HG03571 (cell line): Measurements from ENCODE around the gene SLC6A18.
"Not testable (repeated sequence)": the region's sequence is repeated elsewhere in the genome, so short reads cannot be mapped to it uniquely, and the experiment has no call there.

Experiments used
- ATAC-seq: cut with Tn5 transposase; IDR thresholded peaks from one replicate; pipeline ENCODE4 v1.9.1; 2021; ENCODE audit not compliant: unreplicated experiment

Gene SLC6A18

DNA sequence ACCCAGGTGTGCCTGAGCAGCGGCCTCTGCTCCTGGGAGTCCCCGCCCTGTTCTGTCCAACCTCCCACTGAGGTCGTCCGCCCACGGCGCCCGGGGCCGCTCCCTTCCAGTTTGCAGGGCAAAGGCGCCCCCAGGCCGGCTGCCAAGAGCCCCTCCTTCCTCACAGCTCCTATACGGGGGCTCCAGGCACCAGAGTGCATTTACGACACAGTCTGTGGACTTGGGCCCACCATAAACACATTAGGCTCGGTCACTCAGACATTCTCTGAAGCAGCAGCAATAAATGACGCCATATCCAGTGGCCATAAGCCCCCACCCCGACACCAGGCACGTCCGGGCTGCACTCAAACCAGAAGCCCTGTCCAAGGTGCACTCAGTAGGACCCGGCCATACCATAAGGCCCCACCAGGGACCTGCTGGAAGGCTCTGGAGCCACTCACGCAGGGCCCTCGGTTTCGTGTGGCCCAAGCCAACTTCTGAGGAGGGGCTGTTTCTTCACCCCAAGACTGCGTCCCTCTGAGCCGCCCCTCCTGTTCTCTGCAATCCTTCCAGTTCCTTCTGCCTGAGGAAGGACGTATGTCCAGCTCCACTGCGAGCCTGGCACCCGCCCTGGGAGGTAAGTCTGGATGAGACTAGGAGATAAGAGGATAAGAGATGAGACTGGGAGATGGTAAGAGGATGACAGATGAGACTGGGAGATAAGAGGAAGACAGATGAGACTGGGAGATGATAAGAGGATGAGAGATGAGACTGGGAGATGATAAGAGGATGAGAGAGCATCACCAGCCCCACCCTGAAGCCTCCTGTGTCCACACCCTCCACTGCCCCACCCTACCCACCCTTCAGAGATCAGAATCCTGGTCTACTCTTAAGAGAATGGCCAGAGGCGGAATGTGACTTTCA, 26.7 kb downstream of the SLC6A18 start:
- ATAC-seq, result no peak

DNA sequence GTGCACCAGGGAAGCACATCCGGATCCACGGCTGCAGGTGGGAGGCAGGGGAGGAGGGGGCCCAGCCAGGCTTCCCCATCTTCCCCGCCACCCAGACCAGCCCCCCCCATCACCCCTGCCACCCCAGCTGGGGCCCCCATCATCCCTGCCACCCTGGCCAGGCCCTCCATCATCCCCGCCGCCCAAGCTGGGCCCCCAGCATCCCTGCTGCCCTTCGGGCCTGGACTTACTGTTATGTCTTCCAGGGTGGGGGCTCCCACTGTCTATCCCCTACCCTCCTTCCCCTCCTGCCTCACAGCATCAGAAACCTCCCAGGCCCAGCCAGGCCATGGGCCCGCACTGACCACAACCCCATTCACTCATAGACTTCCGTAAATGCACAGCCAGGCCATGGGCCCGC, 27.5 kb downstream of the SLC6A18 start:
- ATAC-seq, result no peak

DNA sequence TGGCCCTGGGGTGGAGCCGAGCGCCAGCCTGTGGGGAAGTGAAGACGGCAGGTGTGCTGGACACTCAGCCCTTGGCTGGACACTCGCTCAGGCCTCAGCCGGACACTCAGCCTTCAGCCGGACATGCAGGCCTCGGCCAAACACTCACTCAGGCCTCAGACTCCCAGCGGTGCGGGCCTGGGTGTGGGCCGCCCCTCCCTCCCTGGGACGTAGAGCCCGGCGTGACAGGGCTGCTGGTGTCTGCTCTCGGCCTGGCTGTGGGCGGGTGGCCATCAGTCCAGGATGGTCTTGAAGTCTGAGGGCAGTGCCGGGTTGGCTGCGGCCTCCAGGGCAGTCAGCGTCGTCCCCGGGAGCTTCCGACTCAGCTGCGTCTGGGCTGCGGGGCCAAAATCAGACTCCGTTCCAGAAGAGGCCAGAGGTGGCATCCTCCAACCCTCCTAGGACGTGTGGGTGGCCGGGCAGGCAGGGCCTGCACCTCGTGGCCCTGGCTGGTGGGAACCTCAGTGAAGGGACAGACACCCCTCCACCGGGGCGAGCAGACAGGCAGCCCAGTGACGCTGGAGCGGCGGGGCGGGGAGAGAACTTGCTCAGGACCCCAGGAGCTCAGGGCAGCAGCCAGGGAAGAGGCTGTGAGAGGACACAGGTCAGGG, 28.4 kb downstream of the SLC6A18 start:
- ATAC-seq, result no peak

DNA sequence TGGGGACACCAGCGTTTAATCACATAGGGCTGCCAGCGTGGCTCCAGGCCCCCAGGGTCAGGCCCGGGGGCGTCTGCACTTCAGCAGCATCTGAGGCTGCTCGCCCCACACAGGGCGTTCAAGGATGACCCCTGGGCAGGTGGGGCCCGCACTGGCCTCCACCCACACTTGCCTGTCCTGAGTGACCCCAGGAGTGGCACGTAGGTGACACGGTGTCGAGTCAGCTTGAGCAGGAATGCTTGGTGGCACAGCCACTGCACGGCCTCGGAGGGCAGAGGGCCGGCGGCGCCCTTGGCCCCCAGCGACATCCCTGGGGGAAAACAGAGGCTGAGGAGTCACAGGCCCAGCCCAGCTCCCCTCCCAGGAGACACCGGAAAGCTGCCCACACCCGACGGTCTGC, 29.0 kb downstream of the SLC6A18 start:
- ATAC-seq, result no peak

DNA sequence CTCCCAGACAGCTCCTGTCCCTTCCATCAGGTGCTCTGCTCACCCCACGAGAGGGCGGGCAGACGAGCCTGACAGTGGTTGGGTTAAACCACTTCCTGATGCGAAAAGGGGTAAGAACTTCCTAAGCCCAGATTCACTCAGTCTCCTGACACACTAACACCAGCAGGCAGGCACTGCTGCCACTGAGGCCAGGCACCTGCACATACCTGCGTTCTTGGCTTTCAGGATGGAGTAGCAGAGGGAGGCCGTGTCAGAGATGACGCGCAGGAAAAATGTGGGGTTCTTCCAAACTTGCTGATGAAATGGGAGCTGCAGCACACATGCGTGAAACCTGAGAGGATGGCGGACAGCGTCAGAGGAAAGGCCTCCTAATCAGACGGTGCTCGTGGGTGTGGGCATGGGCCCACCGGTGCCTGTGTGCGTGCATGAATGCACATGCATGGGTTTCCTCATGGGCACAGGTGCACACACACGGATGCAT, 29.9 kb downstream of the SLC6A18 start:
- no peak for ATAC-seq

DNA sequence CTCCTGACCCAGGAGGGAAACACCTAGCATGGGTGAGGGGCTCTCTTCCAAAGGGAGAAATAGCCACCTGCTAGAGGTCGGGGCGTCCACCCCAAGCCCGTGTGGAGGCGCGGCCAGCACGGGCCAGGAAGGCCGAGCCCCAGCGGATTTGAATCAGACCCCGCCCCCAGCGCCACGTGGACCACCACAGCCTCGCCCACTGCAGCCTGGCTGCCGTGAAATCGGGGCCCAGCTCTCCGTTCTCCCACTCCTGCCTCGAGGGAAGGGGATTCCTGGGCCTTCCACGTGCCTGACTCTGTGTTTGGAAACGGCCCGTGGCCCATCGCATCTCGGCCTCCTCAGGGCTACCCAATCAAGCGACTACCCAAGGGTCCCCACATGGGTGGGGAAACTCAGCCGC, 31.6 kb downstream of the SLC6A18 start:
- no peak for ATAC-seq

DNA sequence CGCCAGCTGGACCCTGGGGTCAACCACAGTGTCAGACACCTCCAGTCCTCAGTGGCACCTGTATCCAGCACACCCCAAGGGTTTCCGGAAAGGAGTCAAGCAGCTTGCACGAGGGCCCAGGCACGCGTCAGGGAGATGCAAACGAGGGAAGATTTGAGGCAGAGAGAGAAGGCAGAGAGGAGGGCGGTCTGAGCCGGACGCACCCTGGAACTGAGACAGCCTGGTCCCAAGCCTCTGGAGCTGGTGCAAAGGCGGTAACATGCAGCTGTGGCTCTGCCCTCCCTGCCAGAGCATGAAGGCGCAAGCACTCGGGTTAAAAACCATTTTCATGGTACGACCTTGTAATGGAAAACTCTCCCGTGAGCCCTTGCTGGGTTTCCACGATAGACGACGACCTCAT, 32.2 kb downstream of the SLC6A18 start:
- no peak for ATAC-seq

DNA sequence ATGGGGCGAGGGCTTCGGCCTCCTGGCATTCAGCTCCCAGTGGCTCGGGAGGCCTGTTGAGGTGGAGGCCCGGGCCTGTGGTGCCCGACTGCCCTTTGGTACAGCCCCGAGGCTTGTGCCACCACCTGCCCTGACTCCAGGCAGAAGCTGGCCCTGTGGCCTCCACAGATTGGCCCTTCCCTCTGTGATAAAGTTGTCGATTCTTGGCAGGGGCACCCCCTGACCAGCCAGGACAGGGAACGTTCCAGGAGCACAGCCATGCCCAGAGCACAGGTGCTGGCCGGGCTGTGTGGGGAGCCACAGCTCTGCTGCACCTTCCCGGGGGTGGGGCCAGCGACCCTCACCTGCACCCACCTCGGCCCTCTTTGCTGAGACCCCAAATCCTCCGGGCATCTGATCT, 32.7 kb downstream of the SLC6A18 start:
- no peak for ATAC-seq

DNA sequence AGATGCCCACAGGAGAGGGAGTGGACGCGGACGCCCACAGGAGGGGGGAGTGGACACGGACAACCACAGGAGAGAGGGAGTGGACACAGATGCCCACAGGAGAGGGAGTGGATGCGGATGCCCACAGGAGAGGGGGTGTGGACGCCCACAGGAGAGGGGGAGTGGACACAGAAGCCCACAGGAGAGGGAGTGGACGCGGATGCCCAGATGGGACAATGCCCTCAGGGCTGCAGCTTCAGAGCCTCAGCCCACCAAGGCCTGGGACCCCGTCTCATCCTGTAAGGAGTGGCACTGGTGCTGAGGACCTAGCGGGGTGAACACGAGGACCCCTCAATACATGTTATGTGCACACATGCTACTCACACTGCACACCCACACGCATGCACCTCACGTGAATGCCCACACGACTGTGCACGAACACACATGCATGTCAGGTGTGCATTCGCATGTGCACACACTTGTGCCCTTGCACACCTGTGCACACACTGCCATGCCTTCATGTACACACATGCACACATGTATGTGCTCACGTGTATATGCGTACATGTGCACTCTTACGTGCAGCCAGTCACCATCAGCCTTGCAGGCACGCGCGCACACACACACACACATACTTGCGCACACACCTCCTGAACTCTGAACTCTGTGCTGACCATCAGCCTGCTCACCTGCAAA, 34.8 kb downstream of the SLC6A18 start:
- ATAC-seq, result no peak

DNA sequence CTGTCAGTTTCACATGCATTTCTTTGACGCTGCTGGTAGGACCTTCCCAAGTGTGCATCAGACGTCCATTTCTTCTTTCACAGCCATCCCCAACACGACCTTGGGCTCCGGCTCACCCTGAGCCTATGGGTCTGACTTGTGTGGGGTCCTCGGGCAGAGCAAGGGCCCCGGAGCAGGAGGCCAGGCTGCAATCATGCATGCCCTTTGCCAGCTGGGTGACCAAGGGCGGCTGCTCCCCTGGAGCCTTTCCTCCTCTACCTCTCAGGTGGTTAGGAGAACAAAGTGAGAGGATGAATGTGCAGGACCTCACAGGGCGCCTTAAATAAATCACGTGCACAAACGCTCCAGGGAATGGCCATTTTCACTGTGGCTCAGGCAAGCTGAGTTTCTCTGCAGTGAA, 36.5 kb downstream of the SLC6A18 start:
- no peak for ATAC-seq

DNA sequence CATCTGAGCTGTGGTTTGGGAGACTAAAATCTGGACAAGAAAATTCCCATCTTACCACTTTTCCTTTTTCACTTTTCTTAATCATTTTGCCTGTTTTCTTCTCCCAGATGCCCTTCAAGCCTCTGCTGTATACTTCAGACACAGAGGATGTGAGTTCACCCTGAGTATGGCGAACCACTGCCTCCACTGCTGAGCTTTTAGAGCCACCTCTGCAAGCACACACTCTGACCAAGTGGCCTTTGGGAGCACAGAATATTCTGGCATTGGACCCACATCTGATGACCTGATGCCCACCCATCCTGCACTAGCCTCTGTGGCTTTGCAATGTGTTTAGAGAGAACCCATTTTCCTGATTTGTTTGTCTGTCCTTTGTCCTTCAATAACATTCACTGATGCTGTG, 37.2 kb downstream of the SLC6A18 start:
- no peak for ATAC-seq

DNA sequence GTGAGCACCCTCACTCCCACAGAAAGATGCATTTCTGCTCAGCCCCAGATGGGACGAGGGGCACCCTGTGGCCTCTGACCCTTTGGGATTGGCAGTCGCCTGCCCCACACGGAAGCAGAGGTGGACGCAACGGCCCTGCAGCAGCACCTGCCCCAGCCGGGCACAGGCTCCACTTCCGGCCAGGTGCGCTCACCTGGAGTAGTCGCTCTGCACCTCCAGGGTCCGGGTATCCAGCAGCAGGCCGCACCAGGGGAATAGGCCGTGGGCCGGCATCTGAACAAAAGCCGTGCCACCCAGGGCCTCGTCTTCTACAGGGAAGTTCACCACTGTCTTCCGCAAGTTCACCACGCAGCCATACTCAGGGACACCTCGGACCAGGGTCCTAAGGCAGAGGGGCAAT, 39.0 kb downstream of the SLC6A18 start:
- no peak for ATAC-seq

DNA sequence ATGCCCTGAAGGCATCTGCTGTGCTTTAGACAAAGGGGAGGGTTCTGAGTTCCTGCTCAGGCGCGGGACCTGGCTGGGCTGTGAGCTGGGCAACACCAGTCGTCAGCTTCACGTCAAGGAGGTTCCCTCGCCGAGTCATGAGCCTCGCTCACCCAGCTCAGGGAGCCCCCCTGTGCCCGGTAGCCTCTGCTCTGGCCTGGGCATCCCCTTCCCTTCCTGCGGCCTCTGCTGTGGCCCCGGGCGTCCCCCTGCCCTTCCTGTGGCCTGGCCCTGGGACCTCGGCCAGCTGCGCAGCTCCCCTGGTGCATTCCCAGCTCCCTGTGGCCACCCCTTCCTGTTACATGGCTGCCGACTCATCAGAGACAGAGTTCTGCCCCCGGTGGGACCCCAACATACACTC, 39.8 kb downstream of the SLC6A18 start:
- ATAC-seq, result no peak

DNA sequence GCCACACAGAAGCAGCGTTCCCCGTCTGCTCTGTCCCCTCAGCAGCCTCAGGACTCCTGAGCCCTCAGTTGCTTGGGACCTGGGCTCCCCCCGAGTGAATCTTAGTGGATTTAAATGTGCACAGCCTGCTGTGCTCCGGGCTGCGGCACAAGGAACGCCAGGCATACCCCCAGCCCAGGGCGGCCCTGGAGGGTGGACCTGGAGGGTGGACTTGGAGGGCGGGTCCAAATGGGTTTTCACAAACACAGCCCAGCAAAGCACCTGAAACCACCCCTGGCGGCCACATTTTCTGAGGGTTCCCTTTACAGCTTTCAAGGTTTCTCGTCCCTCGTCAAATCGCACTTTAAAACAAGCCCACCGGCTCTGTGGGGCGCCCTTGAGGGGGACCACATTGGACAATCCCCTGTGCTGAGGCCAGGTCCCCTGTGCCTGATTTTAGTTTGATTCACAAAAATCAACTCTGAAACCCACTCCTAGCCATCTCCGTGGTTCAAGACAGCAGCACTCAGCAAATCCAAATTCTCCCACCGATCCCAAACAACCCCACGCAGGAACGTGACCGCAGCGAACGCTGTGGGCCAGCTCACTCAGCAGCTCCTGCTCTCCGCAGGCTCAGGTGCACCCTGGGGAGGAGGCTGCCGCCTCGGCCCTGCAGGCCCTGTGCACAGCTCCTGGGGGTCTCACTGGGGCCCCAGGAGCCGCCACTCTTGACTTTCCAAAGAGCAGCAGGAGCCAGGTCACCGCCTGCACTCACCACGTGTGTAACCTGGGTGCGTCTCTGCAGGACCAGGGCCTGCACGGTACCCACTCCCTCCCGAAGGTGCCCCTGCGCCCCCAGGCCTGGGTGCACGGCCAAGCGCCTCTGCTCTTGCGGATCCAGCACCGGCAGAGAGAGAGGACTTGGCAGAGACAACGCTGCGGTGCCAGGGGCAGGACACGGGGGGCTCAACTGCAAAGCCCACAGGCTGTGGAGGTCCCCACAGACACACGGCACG, 40.6 kb downstream of the SLC6A18 start:
- ATAC-seq, result no peak

DNA sequence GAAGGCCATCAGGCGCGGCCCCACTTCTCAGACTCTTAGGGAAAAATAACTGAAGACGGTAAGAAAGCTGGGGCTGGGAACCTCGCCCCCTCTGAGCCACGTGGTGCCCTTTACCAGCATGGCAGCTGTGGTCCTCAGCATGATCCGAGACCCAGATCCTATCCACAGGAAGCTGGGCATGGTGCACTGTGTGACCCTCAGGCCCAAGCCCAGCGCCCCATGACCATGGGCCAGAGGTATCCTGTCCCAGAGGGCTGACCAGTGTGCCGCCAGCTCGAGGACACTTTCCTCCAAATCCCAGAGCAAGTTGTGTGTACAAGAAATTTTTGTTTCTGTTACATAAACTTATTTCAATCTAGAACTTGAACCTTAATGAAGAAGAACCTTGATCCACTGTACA, 41.6 kb downstream of the SLC6A18 start:
- ATAC-seq, result no peak

DNA sequence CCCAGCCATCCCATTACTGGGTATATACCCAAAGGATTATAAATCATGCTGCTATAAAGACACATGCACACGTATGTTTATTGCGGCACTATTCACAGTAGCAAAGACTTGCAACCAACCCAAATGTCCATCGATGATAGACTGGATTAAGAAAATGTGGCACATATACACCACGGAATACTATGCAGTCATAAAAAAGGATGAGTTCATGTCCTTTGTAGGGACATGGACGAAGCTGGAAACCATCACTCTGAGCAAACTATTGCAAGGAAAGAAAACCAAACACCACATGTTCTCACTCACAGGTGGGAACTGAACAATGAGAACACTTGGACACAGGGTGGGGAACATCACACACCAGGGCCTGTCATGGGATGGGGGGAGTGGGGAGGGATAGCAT, 42.3 kb downstream of the SLC6A18 start:
- ATAC-seq, result not testable (repeated sequence)

DNA sequence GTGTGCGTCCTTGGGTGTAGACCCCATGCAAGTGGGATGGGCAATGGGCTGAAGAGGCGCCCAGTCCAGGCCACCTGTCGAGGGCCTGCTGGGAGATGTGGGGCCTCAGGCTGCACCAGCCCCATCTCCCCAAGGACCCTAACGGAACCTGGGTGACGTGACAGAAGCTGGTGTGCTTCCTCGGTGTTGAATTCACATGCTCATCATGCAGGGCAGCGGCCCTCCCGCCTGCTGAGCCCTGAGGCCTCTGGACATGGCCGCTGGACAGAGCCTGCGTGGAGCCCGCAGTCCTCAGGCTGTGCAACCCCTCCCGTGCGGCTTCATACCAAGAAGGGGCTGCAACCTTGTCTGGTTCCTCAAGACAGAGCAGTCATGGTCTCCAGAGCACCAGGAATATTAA, 42.9 kb downstream of the SLC6A18 start:
- no peak for ATAC-seq

DNA sequence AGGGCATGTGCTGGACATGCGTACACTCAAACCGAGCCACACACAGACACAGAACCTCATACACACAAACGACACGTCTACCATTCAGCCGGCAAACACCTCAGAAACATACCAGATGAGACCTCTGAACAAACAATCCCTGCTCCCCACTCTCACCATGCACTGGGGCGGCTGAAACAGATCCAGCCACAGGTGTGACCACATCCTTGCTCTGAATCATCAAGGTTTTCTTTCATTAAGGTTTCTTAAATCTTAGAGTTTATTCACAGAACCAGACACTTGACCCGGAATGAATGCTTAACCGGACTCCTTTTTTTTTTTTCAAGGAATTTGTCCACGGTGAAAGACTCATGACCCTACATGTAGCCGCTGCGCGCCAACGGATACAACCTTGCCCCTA, 43.5 kb downstream of the SLC6A18 start:
- ATAC-seq, result no peak

DNA sequence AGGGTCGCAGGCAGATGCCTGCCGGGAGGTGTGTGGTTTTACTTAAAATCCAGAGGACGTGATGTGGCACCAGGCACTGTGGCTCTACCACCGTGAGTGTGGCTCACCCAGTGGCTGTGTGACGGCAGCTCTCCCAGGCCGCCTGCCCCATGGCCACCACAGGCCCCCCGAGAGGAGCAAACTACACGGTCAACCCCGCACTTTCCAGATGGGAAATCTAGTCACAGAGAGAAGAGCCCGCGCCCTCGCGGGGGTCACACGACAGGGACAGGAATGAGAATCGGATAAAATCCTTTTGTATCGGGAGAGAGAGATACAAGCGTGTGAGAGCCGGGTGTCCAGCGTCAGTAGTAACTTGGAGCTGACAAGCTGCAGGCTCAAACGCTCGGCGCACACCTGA, 45.2 kb downstream of the SLC6A18 start:
- no peak for ATAC-seq
